ENCODE data around the gene EI24. TPM values are rescaled to one million over a fixed set of nuclear protein-coding genes. Genes with fewer than 3 reads are reported as not detected.

Gene EI24
- total RNA-seq, 1 donor from 2014 or later = 83.6 TPM

GRCh38 chr11:125552927-125553326, 16.4 kb upstream of the EI24 start:
- Mint-ChIP-seq H3K4me3 (ENCODE audit: unreplicated experiment) (no peak overlapping the region), H3K36me3 (ENCODE audit: unreplicated experiment) (no peaks in the 10 kb centered on the region), H3K9me3 (ENCODE audit: unreplicated experiment) (peaks cover 24% of the 10 kb centered on the region), H3K27me3 (ENCODE audit: unreplicated experiment) (peaks cover 23% of the 10 kb centered on the region), H3K4me1 (ENCODE audit: unreplicated experiment) (no peaks in the 10 kb centered on the region), H3K27ac (ENCODE audit: unreplicated experiment) (no peak overlapping the region)
- TF ChIP-seq CTCF (IDR thresholded peaks at IDR 0.05) = no peak
- no peak for DNase-seq (ENCODE audit: extremely low spot score, unreplicated experiment)

GRCh38 chr11:125553357-125553756, 15.9 kb upstream of the EI24 start:
- no peak for TF ChIP-seq CTCF (IDR thresholded peaks at IDR 0.05)
- peaks cover 24% of the 10 kb centered on the region for H3K9me3 Mint-ChIP-seq (ENCODE audit: unreplicated experiment)
- no peaks in the 10 kb centered on the region for H3K4me1 Mint-ChIP-seq (ENCODE audit: unreplicated experiment)
- H3K27ac Mint-ChIP-seq (ENCODE audit: unreplicated experiment) = no peak overlapping the region
- DNase-seq (ENCODE audit: extremely low spot score, unreplicated experiment) = no peak
- peaks cover 23% of the 10 kb centered on the region for H3K27me3 Mint-ChIP-seq (ENCODE audit: unreplicated experiment)
- H3K4me3 Mint-ChIP-seq (ENCODE audit: unreplicated experiment) = no peak overlapping the region
- H3K36me3 Mint-ChIP-seq (ENCODE audit: unreplicated experiment) = no peaks in the 10 kb centered on the region

GRCh38 chr11:125554038-125554437, 15.2 kb upstream of the EI24 start:
- no peaks in the 10 kb centered on the region for H3K36me3 Mint-ChIP-seq (ENCODE audit: unreplicated experiment)
- no peak overlapping the region for H3K4me3 Mint-ChIP-seq (ENCODE audit: unreplicated experiment)
- peaks cover 24% of the 10 kb centered on the region for H3K9me3 Mint-ChIP-seq (ENCODE audit: unreplicated experiment)
- no peak overlapping the region for H3K27ac Mint-ChIP-seq (ENCODE audit: unreplicated experiment)
- DNase-seq (ENCODE audit: extremely low spot score, unreplicated experiment) = no peak
- peaks cover 19% of the 10 kb centered on the region for H3K27me3 Mint-ChIP-seq (ENCODE audit: unreplicated experiment)
- H3K4me1 Mint-ChIP-seq (ENCODE audit: unreplicated experiment) = no peaks in the 10 kb centered on the region
- TF ChIP-seq CTCF (IDR thresholded peaks at IDR 0.05) = no peak

GRCh38 chr11:125559888-125560287, 9.4 kb upstream of the EI24 start:
- Mint-ChIP-seq H3K36me3 (ENCODE audit: unreplicated experiment) (no peaks in the 10 kb centered on the region), H3K4me3 (ENCODE audit: unreplicated experiment) (no peak overlapping the region), H3K9me3 (ENCODE audit: unreplicated experiment) (no peaks in the 10 kb centered on the region), H3K27me3 (ENCODE audit: unreplicated experiment) (peaks cover 26% of the 10 kb centered on the region), H3K4me1 (ENCODE audit: unreplicated experiment) (no peaks in the 10 kb centered on the region), H3K27ac (ENCODE audit: unreplicated experiment) (no peak overlapping the region)
- TF ChIP-seq CTCF (IDR thresholded peaks at IDR 0.05) = no peak
- DNase-seq (ENCODE audit: extremely low spot score, unreplicated experiment) = no peak

GRCh38 chr11:125561924-125562323, 7.4 kb upstream of the EI24 start:
- Mint-ChIP-seq H3K9me3 (ENCODE audit: unreplicated experiment) (no peaks in the 10 kb centered on the region), H3K27ac (ENCODE audit: unreplicated experiment) (no peak overlapping the region), H3K4me1 (ENCODE audit: unreplicated experiment) (no peaks in the 10 kb centered on the region), H3K4me3 (ENCODE audit: unreplicated experiment) (no peak overlapping the region), H3K36me3 (ENCODE audit: unreplicated experiment) (no peaks in the 10 kb centered on the region), H3K27me3 (ENCODE audit: unreplicated experiment) (peaks cover 15% of the 10 kb centered on the region)
- DNase-seq (ENCODE audit: extremely low spot score, unreplicated experiment) = no peak
- no peak for TF ChIP-seq CTCF (IDR thresholded peaks at IDR 0.05)
